Activated T-cell treated with anti-CD3 and anti-CD28 coated beads, Interleukin-2, amount 50 U/mL, for 24 hours (primary cell): ENCODE results near the gene ATP8B4.
"Not testable (repeated sequence)": the region's sequence is repeated elsewhere in the genome, so short reads cannot be mapped to it uniquely, and the experiment has no call there.

Experiments used
- DNase-seq: peaks from one replicate; pipeline ENCODE4 v3.0.0-alpha.2; 2020
- H3K27ac Mint-ChIP-seq: 2 replicates; pipeline ENCODE4 v1.8.0; 2020; ENCODE audit warnings: mild to moderate bottlenecking, mixed read lengths
- H3K27me3 Mint-ChIP-seq: 2 replicates; pipeline ENCODE4 v1.8.0; 2020; ENCODE audit warnings: mixed read lengths
- H3K36me3 Mint-ChIP-seq: 2 replicates; pipeline ENCODE4 v1.8.0; 2020; ENCODE audit warnings: low read depth, mixed read lengths
- H3K4me1 Mint-ChIP-seq: 2 replicates; pipeline ENCODE4 v1.8.0; 2020; ENCODE audit warnings: low read depth, mixed read lengths
- H3K4me3 Mint-ChIP-seq: 2 replicates; pipeline ENCODE4 v1.8.0; 2020; ENCODE audit warnings: mild to moderate bottlenecking, moderate library complexity, mixed read lengths
- H3K9me3 Mint-ChIP-seq: 2 replicates; pipeline ENCODE4 v1.8.0; 2020; ENCODE audit warnings: mixed read lengths

The ATP8B4 gene

GRCh38 chr15:49978121-49978520, 140.9 kb downstream of the ATP8B4 start:
- Mint-ChIP-seq H3K4me3 (no peak overlapping the region), H3K36me3 (no peaks in the 10 kb centered on the region), H3K27me3 (peaks cover 11% of the 10 kb centered on the region), H3K9me3 (no peaks in the 10 kb centered on the region), H3K4me1 (peaks cover 9% of the 10 kb centered on the region), H3K27ac (no peak overlapping the region)
- no peak for DNase-seq

DNA sequence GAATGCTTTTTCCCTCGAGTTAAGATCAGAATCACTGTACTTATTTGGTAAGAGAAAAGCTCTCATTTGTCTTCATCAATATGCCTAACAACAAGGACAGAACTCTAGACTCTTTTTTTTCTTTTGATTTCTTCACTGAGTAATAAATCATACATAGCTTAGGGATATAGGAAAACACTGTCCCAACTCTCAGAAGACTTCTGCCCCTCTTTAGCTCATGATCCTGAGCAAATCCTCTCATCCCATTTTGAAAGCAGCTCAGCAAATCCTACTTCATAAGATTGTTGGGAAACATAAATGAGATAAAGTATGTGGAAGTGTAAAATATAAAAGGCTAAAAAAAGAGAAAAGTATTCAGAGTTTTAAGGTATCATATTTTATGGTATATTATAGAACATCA, 141.7 kb downstream of the ATP8B4 start:
- no peak for DNase-seq
- H3K27me3 Mint-ChIP-seq = peaks cover 11% of the 10 kb centered on the region
- no peaks in the 10 kb centered on the region for H3K36me3 Mint-ChIP-seq
- peaks cover 9% of the 10 kb centered on the region for H3K4me1 Mint-ChIP-seq
- H3K9me3 Mint-ChIP-seq = no peaks in the 10 kb centered on the region
- no peak overlapping the region for H3K4me3 Mint-ChIP-seq
- no peak overlapping the region for H3K27ac Mint-ChIP-seq

DNA sequence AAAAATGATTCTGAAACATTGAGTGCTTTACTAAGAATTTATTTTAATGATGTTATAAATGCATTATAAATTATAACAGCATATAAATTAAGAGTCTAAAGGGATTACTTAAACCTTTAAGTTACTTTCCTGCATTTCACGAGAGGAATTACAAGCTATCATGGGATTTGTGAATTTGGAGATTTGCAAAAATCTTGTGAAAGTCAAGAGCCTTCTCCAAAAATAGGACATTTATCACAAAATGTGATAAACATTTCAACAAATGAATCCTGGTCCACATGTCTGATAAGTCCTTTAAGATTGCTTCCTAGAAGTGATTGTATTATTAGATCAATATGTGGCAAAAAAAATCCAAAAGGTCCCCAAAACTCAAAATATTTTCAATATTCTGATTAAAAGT, 154.5 kb downstream of the ATP8B4 start:
- H3K36me3 Mint-ChIP-seq = no peaks in the 10 kb centered on the region
- H3K27me3 Mint-ChIP-seq = peaks cover 7% of the 10 kb centered on the region
- no peak overlapping the region for H3K27ac Mint-ChIP-seq

GRCh38 chr15:49964061-49964460, 155.0 kb downstream of the ATP8B4 start:
- no peaks in the 10 kb centered on the region for H3K36me3 Mint-ChIP-seq
- H3K27me3 Mint-ChIP-seq = peaks cover 7% of the 10 kb centered on the region
- peaks cover 5% of the 10 kb centered on the region for H3K9me3 Mint-ChIP-seq

More for the DNA sequence above, 154.5 kb downstream of the ATP8B4 start:
- DNase-seq = no peak
- Mint-ChIP-seq H3K9me3 (peaks cover 5% of the 10 kb centered on the region), H3K4me1 (no peaks in the 10 kb centered on the region), H3K4me3 (no peak overlapping the region)

DNA sequence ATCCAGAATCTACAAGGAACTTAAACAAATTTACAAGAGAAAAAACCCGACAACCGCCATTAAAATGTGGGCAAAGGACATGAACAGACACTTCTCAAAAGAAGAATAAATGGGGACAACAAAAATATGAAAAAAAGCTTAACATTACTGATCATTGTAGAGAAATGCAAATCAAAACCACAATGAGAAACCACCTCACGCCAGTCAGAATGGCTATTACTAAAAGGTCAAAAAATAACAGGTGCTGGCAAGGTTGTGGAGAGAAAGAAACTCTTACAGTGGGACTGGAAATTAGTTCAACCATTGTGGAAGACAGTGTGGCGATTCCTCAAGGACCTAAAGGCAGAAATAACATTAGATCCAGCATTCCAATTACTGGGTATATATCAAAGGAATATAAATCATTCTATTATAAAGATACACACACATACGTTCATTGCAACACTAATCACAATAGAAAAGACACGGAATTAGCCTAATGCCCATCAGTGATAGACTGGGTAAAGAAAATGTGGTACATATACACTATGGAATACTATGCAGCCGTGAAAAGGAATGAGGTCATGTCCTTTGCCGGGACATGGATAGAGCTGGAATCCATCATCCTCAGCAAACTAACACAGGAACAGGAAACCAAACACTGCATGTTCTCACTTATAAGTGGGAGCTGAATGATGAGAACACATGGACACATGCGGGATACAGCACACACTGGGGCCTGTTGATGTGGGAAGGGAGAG, 155.8 kb downstream of the ATP8B4 start:
- not testable (repeated sequence) for H3K4me1 Mint-ChIP-seq, H3K4me3 Mint-ChIP-seq, H3K36me3 Mint-ChIP-seq

More at GRCh38 chr15:49964061-49964460, 155.0 kb downstream of the ATP8B4 start:
- H3K27ac Mint-ChIP-seq = no peak overlapping the region
- no peak for DNase-seq
- H3K4me1 Mint-ChIP-seq = no peaks in the 10 kb centered on the region
- no peak overlapping the region for H3K4me3 Mint-ChIP-seq

GRCh38 chr15:49962044-49962602, 156.9 kb downstream of the ATP8B4 start:
- no peaks in the 10 kb centered on the region for H3K36me3 Mint-ChIP-seq
- H3K4me3 Mint-ChIP-seq = no peak overlapping the region
- DNase-seq = no peak
- no peak overlapping the region for H3K27ac Mint-ChIP-seq
- peaks cover 5% of the 10 kb centered on the region for H3K9me3 Mint-ChIP-seq
- no peaks in the 10 kb centered on the region for H3K4me1 Mint-ChIP-seq
- no peaks in the 10 kb centered on the region for H3K27me3 Mint-ChIP-seq

More for the DNA sequence above, 155.8 kb downstream of the ATP8B4 start:
- not testable (repeated sequence) for H3K27me3 Mint-ChIP-seq, H3K27ac Mint-ChIP-seq, H3K9me3 Mint-ChIP-seq, DNase-seq

DNA sequence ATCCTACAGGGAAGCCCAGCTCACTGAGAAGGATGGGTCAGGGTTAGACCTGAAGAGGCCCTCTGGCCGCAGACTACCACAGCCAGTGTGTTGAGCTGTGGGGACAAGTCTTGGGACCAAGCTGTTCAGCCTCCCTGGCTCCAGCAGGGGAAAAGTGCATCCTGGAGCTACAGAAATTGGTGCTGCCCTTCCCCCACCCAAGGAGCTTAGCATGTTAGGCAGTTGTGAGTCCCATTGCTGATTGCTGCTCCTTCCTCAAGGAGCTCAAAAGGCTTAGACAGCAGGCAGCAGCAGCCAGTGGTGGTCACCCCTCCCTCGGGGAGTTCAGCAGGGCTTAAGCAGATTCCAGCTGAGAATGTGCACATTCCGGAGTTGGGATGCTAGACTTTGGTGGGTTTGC, 165.6 kb downstream of the ATP8B4 start:
- Mint-ChIP-seq H3K4me1 (no peaks in the 10 kb centered on the region), H3K36me3 (no peaks in the 10 kb centered on the region), H3K4me3 (no peak overlapping the region), H3K9me3 (peaks cover 21% of the 10 kb centered on the region), H3K27ac (no peak overlapping the region), H3K27me3 (peaks cover 7% of the 10 kb centered on the region)
- no peak for DNase-seq

DNA sequence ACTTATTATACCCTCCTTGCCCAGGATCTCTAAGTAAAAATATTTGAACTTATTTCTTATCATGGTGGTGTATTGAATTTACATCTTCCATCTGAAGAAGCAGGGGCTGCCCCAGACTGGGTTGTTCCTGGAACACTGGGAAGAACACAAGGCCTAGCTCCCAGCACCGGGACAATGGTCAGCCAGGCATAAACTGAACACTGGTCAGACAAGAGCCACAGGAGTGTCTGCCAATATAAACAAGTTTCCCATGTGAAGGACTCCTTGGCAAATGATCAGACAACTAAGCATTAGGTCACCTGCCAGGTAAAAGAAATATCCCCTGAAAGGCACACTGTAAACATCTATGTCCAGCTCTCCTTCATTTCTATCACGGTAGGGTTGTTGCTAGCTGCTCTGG, 172.4 kb downstream of the ATP8B4 start:
- Mint-ChIP-seq H3K9me3 (peaks cover 26% of the 10 kb centered on the region), H3K4me1 (no peaks in the 10 kb centered on the region)
- no peak for DNase-seq

DNA sequence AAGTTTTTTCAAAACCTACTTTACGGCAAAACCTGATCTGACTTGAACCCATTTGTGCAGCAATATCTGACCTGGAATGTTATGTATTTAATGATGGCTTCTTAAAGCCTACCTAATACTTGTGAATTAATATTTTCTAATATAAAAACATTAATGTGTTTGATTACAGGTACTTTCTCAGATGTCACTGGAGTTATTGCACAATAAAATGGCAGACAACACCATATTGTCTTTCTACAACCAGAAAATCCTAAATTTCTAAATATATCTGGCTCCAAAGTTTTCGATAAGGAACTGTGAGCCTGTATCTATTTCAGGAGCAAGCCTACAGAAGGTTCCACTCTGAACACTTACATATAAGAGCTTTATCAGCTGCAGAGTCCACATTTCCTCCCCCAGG, 184.5 kb downstream of the ATP8B4 start:
- Mint-ChIP-seq H3K36me3 (no peaks in the 10 kb centered on the region), H3K4me1 (no peaks in the 10 kb centered on the region), H3K27me3 (peaks cover 4% of the 10 kb centered on the region), H3K9me3 (no peaks in the 10 kb centered on the region), H3K27ac (no peak overlapping the region), H3K4me3 (no peak overlapping the region)
- no peak for DNase-seq

More for the DNA sequence above, 172.4 kb downstream of the ATP8B4 start:
- H3K27me3 Mint-ChIP-seq = no peaks in the 10 kb centered on the region
- H3K4me3 Mint-ChIP-seq = no peak overlapping the region
- H3K27ac Mint-ChIP-seq = no peak overlapping the region
- no peaks in the 10 kb centered on the region for H3K36me3 Mint-ChIP-seq

DNA sequence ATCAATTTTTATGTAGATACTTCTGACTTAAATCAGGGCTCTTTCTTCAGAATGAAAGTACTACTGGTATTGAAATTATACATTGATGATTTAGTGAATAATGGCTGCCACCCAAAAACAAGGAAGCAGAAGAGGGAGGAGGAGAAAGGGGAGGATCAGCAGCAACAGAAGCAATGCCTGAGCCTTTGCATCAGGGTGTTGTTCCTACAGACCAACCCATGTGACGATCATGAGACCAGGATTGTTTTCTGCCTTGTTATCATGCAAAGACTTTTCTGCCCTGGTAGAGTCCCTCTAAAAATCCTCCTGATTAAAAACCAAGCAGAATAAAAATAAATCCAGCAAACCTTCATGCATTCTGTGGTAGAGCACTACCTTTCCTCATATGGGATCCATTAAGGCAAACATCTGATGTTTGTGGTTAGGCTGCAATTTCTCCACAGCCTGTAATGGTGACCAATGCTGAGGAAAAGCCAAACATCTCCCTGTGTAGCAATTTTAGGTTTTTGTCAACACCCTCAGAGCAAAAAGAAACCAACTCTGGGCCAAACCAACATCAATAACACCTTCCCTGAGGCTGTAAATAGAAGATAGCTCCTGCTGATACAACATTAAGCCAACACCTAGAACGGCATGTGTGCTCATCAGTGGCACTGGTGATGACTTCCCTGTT, 191.7 kb downstream of the ATP8B4 start:
- H3K4me3 Mint-ChIP-seq = no peak overlapping the region
- no peaks in the 10 kb centered on the region for H3K27me3 Mint-ChIP-seq
- H3K4me1 Mint-ChIP-seq = no peaks in the 10 kb centered on the region
- H3K9me3 Mint-ChIP-seq = no peaks in the 10 kb centered on the region
- no peak for DNase-seq
- H3K27ac Mint-ChIP-seq = no peak overlapping the region
- no peaks in the 10 kb centered on the region for H3K36me3 Mint-ChIP-seq

DNA sequence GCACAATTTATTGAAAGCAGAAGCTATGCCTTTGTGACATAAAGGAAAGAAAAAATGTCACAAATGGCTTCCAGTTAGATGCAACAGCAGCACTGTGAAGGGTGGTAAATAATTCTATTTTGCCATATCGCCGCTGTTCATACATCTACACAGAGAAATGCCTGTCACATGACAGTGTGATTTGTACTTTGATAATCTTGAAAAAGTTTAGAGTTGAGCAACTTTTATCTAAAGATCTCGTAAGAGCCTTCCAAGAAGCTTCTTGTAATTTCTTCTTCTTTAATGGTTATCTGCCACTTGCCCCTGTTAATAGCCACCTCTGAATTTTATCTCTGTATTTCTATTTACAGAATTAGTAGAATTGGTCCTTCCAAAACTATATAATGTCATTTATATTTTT, 192.3 kb downstream of the ATP8B4 start:
- H3K27me3 Mint-ChIP-seq = no peaks in the 10 kb centered on the region
- H3K4me1 Mint-ChIP-seq = no peaks in the 10 kb centered on the region
- H3K27ac Mint-ChIP-seq = no peak overlapping the region
- H3K4me3 Mint-ChIP-seq = no peak overlapping the region
- H3K36me3 Mint-ChIP-seq = no peaks in the 10 kb centered on the region
- DNase-seq = no peak
- H3K9me3 Mint-ChIP-seq = no peaks in the 10 kb centered on the region

- Mint-ChIP-seq H3K4me1 (no peaks in the 10 kb centered on the region), H3K36me3 (no peaks in the 10 kb centered on the region), H3K9me3 (no peaks in the 10 kb centered on the region), H3K27ac (no peak overlapping the region), H3K4me3 (no peak overlapping the region), H3K27me3 (no peaks in the 10 kb centered on the region)
- no peak for DNase-seq
Observed at GRCh38 chr15:49923671-49924070, 195.4 kb downstream of the ATP8B4 start.

DNA sequence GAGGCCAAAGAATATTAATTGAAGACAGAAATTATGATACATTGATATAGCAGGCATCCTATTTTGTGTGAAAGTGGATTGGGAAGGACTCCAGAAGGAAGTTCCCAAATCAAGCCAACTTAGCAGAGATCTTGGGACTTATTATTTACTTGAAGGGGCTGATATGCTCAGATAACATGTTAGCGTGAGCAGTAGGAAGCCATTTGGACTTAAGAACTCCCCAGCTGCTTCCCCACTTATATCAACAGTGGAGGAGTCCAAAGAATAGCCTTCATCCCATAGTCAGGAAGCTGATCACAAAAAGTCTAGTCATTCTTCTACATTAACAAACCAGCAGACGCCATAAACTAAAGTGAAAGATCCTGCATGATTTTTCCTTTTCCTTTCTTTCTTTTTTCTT, 200.0 kb downstream of the ATP8B4 start:
- H3K9me3 Mint-ChIP-seq = peaks cover 4% of the 10 kb centered on the region
- H3K4me1 Mint-ChIP-seq = no peaks in the 10 kb centered on the region
- H3K4me3 Mint-ChIP-seq = no peak overlapping the region
- no peaks in the 10 kb centered on the region for H3K36me3 Mint-ChIP-seq
- no peak for DNase-seq
- H3K27ac Mint-ChIP-seq = no peak overlapping the region
- H3K27me3 Mint-ChIP-seq = no peaks in the 10 kb centered on the region

DNA sequence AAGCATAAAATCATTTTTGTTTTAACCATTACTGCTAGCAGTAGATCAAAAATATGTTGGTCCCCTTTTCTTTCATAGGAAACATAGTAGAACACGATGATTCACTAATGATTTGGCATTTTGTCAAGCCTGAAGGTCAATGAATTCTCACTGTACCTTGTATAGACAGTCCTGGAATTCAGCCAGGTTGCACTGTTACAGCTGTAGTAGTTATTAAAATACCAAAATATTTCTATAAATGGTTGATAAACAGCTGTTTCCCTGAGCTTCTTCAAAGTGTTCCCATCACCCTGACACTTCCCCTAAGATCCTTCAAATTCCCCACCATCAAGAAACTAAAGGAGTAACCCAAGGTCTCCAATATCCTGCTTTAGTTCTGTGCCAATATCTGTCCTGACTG, 200.9 kb downstream of the ATP8B4 start:
- no peak overlapping the region for H3K4me3 Mint-ChIP-seq
- peaks cover 4% of the 10 kb centered on the region for H3K9me3 Mint-ChIP-seq
- no peak overlapping the region for H3K27ac Mint-ChIP-seq
- DNase-seq = no peak
- no peaks in the 10 kb centered on the region for H3K36me3 Mint-ChIP-seq
- H3K4me1 Mint-ChIP-seq = no peaks in the 10 kb centered on the region
- no peaks in the 10 kb centered on the region for H3K27me3 Mint-ChIP-seq

GRCh38 chr15:49916998-49917397, 202.0 kb downstream of the ATP8B4 start:
- Mint-ChIP-seq H3K4me3 (no peak overlapping the region), H3K9me3 (peaks cover 4% of the 10 kb centered on the region), H3K27ac (no peak overlapping the region), H3K27me3 (no peaks in the 10 kb centered on the region), H3K36me3 (no peaks in the 10 kb centered on the region), H3K4me1 (no peaks in the 10 kb centered on the region)
- DNase-seq = no peak
